HFFc6 (cell line): ENCODE measurements around the gene LDAF1. TPM values are rescaled to one million over a fixed set of nuclear protein-coding genes. Genes with fewer than 3 reads are reported as not detected.

Experiments
- DNase-seq: peaks from one replicate; pipeline ENCODE4 v3.0.0-alpha.2; 2018
- H3K27ac Mint-ChIP-seq: 2 replicates; pipeline ENCODE4 v1.8.0; 2020; ENCODE audit warnings: mild to moderate bottlenecking, mixed read lengths
- H3K27me3 Mint-ChIP-seq: 2 replicates; pipeline ENCODE4 v1.8.0; 2021; ENCODE audit warnings: mild to moderate bottlenecking, moderate library complexity, mixed read lengths; ENCODE audit not compliant: insufficient read depth
- H3K36me3 Mint-ChIP-seq: 2 replicates; pipeline ENCODE4 v1.8.0; 2021; ENCODE audit warnings: low read depth, mixed read lengths
- H3K4me1 Mint-ChIP-seq: 2 replicates; pipeline ENCODE4 v1.8.0; 2020; ENCODE audit warnings: low read depth, mixed read lengths
- H3K4me3 Mint-ChIP-seq: 2 replicates; pipeline ENCODE4 v1.8.0; 2020; ENCODE audit warnings: mild to moderate bottlenecking, moderate library complexity, mixed read lengths
- H3K9me3 Mint-ChIP-seq: 2 replicates; pipeline ENCODE4 v1.8.0; 2020; ENCODE audit warnings: mild to moderate bottlenecking, mixed read lengths
- total RNA-seq, 6 experiments: library from RNA; stranded (reverse); fragmentation: NEBNext Ultra II Directional; extraction: Animal tissue kit (Norgen Biotek cat#: 25700); gene quantifications; 2 replicates in 1 of 6; 3 replicates in 5 of 6; pipeline ENCODE4 v1.2.3, GENCODE V29; 2021
- TF ChIP-seq, protein P1 (sequence below): fragments of 200-600 bp; sonication (generic); IDR thresholded peaks from 2 replicates; pipeline ENCODE4 v1.5.0; 2021; ENCODE audit warnings: antibody characterized with exemption, mild to moderate bottlenecking

The LDAF1 gene
- total RNA-seq, 6 experiments from 2014 or later, result 16.0 to 22.1 (median 18.6) TPM

DNA sequence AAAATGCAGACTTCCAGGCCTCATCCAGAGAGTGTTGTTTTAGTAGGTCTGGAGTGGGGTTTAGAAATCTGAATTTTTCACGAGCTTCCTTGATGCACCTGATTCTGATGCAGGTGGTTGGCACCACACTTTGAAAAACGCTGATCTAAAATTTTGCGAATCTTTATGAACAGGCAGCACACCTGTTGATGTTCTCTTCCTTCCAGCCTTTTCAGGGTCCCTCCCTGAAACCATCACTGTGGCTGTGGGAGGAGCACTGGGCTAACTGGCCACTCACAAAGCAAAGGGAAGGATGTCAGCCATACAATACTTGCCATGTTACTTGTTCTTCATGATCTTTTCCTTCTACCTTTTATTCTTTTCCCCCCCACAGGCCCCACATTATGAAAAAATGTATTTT lies 14.2 kb downstream of the LDAF1 start:
- H3K4me1 Mint-ChIP-seq, result peaks cover 18% of the 10 kb centered on the region
- no peak overlapping the region for H3K27ac Mint-ChIP-seq
- no peaks in the 10 kb centered on the region; the same call in 1 of the 2 replicates for H3K27me3 Mint-ChIP-seq
- no peak overlapping the region for H3K4me3 Mint-ChIP-seq
- no peaks in the 10 kb centered on the region for H3K9me3 Mint-ChIP-seq
- peaks cover 20% of the 10 kb centered on the region for H3K36me3 Mint-ChIP-seq
- TF ChIP-seq, protein P1, sequence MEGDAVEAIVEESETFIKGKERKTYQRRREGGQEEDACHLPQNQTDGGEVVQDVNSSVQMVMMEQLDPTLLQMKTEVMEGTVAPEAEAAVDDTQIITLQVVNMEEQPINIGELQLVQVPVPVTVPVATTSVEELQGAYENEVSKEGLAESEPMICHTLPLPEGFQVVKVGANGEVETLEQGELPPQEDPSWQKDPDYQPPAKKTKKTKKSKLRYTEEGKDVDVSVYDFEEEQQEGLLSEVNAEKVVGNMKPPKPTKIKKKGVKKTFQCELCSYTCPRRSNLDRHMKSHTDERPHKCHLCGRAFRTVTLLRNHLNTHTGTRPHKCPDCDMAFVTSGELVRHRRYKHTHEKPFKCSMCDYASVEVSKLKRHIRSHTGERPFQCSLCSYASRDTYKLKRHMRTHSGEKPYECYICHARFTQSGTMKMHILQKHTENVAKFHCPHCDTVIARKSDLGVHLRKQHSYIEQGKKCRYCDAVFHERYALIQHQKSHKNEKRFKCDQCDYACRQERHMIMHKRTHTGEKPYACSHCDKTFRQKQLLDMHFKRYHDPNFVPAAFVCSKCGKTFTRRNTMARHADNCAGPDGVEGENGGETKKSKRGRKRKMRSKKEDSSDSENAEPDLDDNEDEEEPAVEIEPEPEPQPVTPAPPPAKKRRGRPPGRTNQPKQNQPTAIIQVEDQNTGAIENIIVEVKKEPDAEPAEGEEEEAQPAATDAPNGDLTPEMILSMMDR, result no peak
- no peak for DNase-seq

DNA sequence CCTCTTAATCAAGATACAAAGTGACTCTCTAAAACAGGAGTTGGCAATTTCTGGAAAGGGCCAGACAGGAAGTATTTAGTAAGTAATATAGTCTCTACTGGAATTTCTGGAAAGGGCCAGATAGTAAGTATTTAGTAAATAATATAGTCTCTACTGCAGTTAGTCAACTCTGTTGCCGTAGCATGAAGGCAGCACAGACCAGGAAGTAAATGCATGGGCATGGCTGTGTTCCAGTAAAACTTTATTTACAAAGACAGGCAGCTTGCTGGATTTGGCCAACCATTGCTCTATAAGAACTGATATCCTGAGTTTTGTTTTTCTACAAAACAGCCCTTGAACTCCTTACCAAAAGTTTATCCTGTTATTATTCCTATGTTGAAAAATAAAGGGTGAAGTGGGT lies 16.9 kb downstream of the LDAF1 start:
- H3K36me3 Mint-ChIP-seq, result peaks cover 35% of the 10 kb centered on the region
- TF ChIP-seq, protein P1, result no peak
- H3K9me3 Mint-ChIP-seq, result no peaks in the 10 kb centered on the region
- no peak overlapping the region for H3K27ac Mint-ChIP-seq
- peaks cover 4% of the 10 kb centered on the region; the same call in 1 of the 2 replicates for H3K4me1 Mint-ChIP-seq
- H3K27me3 Mint-ChIP-seq, result no peaks in the 10 kb centered on the region
- DNase-seq, result no peak
- H3K4me3 Mint-ChIP-seq, result no peak overlapping the region

DNA sequence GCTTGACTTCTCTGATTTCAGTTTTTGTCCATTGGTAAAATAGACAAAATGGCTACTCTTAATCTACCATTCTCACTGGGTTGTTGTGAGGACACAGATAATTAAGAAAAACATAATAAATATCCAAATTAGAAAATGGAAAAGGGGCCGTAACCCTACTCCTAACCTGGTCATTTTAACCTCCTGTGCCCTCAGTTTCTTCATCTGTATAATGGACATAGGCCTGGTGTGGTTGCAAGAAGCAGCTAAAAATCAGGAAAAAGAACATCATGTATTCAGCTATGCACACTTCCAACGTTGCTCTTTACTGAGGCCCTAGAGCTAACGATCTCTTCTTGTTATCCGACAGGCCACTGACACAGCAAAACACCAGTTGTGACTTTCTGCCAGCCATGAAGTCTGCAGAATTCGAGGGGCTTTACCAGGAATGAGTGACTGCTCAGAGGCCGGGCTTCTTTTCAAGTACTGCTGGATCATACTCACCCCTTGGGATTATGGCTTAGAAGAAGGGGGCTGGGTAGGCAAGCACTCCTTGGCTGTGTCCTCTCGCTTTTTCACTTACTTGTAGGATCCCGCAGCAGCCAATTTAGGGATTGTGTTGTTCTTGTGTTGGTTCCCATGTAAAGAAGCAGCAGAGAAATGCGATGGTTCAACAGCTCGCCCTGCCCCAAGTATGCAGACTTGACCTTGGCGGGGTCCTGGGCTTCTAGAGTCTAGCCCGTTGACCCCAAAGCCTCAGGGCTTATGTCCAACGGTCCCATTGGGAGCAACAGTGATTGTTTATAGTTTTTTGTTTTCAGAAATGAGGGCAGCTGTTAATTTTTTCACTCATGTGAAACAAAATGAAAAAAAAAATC lies 20.9 kb downstream of the LDAF1 start:
- H3K36me3 Mint-ChIP-seq, result peaks cover 54% of the 10 kb centered on the region
- TF ChIP-seq, protein P1, result no peak
- H3K9me3 Mint-ChIP-seq, result no peaks in the 10 kb centered on the region
- H3K27ac Mint-ChIP-seq, result no peak overlapping the region
- no peak for DNase-seq
- no peak overlapping the region for H3K4me3 Mint-ChIP-seq
- peaks cover 4% of the 10 kb centered on the region; the same call in 1 of the 2 replicates for H3K4me1 Mint-ChIP-seq
- H3K27me3 Mint-ChIP-seq, result no peaks in the 10 kb centered on the region

DNA sequence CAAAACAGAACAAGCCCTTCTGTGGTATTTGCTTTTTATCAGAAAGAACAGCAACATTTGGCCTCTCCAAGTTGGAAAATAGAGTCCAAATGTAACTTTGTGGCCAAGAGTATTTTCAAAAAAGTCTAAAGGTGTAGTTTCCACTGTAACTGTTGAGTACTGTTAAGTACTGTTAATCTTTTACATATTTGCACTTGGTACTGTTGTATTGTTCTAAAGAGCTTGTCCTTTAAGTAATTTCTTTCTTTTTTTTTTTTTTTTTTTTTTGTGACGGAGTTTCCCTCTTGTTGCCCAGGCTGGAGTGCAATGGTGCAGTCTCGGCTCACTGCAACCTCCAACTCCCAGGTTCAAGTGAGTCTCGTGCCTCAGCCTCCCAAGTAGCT lies 21.5 kb downstream of the LDAF1 start:
- H3K27ac Mint-ChIP-seq, result no peak overlapping the region
- peaks cover 2% of the 10 kb centered on the region; the same call in 1 of the 2 replicates for H3K27me3 Mint-ChIP-seq
- no peak overlapping the region for H3K4me3 Mint-ChIP-seq
- peaks cover 60% of the 10 kb centered on the region for H3K36me3 Mint-ChIP-seq
- peaks cover 8% of the 10 kb centered on the region; the same call in 1 of the 2 replicates for H3K4me1 Mint-ChIP-seq
- TF ChIP-seq, protein P1, result no peak
- H3K9me3 Mint-ChIP-seq, result no peaks in the 10 kb centered on the region
- no peak for DNase-seq

DNA sequence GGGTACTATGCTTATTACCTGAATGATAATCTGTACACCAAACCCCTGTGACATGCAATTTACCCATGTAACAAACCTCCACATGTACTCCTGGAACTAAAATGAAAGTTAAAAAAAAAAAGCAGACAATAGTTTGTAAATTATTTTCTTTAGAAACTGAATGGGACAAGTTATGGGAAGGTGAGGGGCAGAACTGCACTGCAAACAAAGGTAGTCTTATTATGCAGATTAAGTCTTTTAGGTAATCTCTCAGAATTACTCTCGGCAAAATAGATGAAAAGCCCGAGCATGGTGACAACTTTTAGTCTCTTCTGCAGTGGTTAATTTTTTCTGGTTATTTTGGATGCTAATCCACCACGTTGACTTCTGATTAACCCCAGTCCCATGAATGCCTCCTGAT lies 25.5 kb downstream of the LDAF1 start:
- Mint-ChIP-seq H3K9me3 (no peaks in the 10 kb centered on the region), H3K36me3 (peaks cover 47% of the 10 kb centered on the region)
- TF ChIP-seq, protein P1, result no peak

More for the DNA sequence above, 25.5 kb downstream of the LDAF1 start:
- peaks cover 28% of the 10 kb centered on the region for H3K4me1 Mint-ChIP-seq
- H3K27me3 Mint-ChIP-seq, result peaks cover 2% of the 10 kb centered on the region; the same call in 1 of the 2 replicates
- no peak overlapping the region for H3K4me3 Mint-ChIP-seq
- no peak overlapping the region for H3K27ac Mint-ChIP-seq
- no peak for DNase-seq
